ENCODE data around the gene RAPGEF3. TPM values are rescaled to one million over a fixed set of nuclear protein-coding genes. Genes with fewer than 3 reads are reported as not detected.

RAPGEF3 gene
- total RNA-seq, 2 donors from 2014 or later = 10.1 TPM

- no peak for TF ChIP-seq CTCF (IDR thresholded peaks at IDR 0.05)
- H3K27me3 ChIP-seq = no peaks in the 10 kb centered on the region
- no peaks in the 10 kb centered on the region for H3K4me1 ChIP-seq
- no peaks in the 10 kb centered on the region for H3K9me3 ChIP-seq
- no peaks in the 10 kb centered on the region for H3K36me3 ChIP-seq
- no peak for DNase-seq
- H3K4me3 ChIP-seq = no peak within 1 kb of the TSS
- intact Hi-C loops (cut with DNase I) = no loop called here
- no peak within 1 kb of the TSS for H3K9ac ChIP-seq (ENCODE audit: low read depth in 2 of 2, low read length in 2 of 2)
- H3K27ac ChIP-seq = no peak within 1 kb of the TSS
Observed at GRCh38 chr12:47725091-47725772, 33.4 kb downstream of the RAPGEF3 start, which contains the start of gene ENDOU. ENDOU (minus strand) TSS chr12:47725490; CDS start chr12:47725413, 77 bp downstream.

- Histone ChIP-seq H3K9me3 (no peaks in the 10 kb centered on the region), H3K36me3 (no peaks in the 10 kb centered on the region), H3K27me3 (no peaks in the 10 kb centered on the region), H3K9ac (ENCODE audit: low read depth in 2 of 2, low read length in 2 of 2) (no peak overlapping the region), H3K4me3 (no peak overlapping the region), H3K27ac (no peak overlapping the region), H3K4me1 (no peaks in the 10 kb centered on the region)
- intact Hi-C loops (cut with DNase I) = no loop called here
- TF ChIP-seq CTCF (IDR thresholded peaks at IDR 0.05) = no peak
- DNase-seq = no peak
Observed at GRCh38 chr12:47722941-47723631, 35.6 kb downstream of the RAPGEF3 start.

GRCh38 chr12:47722136-47722834, 36.4 kb downstream of the RAPGEF3 start:
- intact Hi-C loops (cut with DNase I) = no loop called here
- Histone ChIP-seq H3K9me3 (no peaks in the 10 kb centered on the region), H3K27ac (no peak overlapping the region), H3K9ac (ENCODE audit: low read depth in 2 of 2, low read length in 2 of 2) (no peak overlapping the region), H3K4me1 (peaks cover 4% of the 10 kb centered on the region), H3K27me3 (no peaks in the 10 kb centered on the region), H3K4me3 (no peak overlapping the region), H3K36me3 (no peaks in the 10 kb centered on the region)
- DNase-seq = no peak
- no peak for TF ChIP-seq CTCF (IDR thresholded peaks at IDR 0.05)

GRCh38 chr12:47721431-47721973, 37.2 kb downstream of the RAPGEF3 start:
- H3K36me3 ChIP-seq = no peaks in the 10 kb centered on the region

More at GRCh38 chr12:47721431-47721973, 37.2 kb downstream of the RAPGEF3 start:
- Histone ChIP-seq H3K4me1 (peaks cover 4% of the 10 kb centered on the region), H3K9ac (ENCODE audit: low read depth in 2 of 2, low read length in 2 of 2) (no peak overlapping the region), H3K27ac (no peak overlapping the region), H3K4me3 (no peak overlapping the region), H3K27me3 (no peaks in the 10 kb centered on the region), H3K9me3 (no peaks in the 10 kb centered on the region)
- TF ChIP-seq CTCF (IDR thresholded peaks at IDR 0.05) = no peak
- intact Hi-C loops (cut with DNase I) = no loop called here
- DNase-seq = no peak
